HFF-Myc (cell line): Measurements from ENCODE around the gene MAN2C1.

Experiments
- DNase-seq: peaks from one replicate; pipeline ENCODE4 v3.0.0-alpha.2; 2011; ENCODE audit warnings: low read depth; ENCODE audit errors: extremely low read depth
- H3K4me3 ChIP-seq: replicated peaks from 2 replicates; pipeline ENCODE4 v1.5.1; 2011; ENCODE audit warnings: low read depth, mild to moderate bottlenecking, control low read depth, low read length
- CTCF ChIP-seq: IDR thresholded peaks from 2 replicates; pipeline ENCODE4 v1.5.1; 2012; ENCODE audit warnings: mild to moderate bottlenecking, low read depth, low read length, control low read depth; ENCODE audit errors: missing control alignments

Gene MAN2C1

DNA sequence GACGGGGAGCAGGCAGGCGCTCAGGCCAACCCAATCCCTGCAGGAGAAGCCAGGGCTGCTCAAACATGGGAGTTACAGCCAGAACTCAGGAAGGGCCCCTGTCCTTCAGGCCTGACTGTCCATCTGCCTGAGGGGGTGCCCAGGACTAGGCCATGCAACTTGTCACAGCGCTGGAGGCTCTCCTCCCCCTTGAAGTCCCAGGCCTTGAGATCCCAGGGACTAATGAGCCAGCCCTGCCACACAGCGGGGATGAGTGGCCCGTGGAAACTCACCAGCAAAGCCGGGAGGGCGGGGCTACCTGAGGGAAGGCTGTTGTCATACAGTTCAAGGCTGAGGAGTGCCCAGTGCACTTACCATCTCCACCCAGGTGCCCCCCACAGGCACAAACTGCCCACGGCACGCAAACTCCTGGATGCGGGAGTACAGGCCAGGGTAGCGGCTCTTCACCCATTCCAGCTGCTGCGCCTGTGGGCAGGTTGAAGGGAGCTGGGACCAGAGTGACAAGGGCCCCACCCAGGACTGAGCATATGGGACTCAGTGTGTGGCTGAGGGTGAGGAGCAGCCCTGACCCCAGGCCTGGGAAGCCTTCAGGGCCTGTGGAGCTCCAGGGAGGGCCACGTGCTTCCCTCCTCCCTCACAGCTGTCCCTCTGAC, 6.3 kb downstream of the MAN2C1 start:
- no peak for TF ChIP-seq CTCF
- DNase-seq: no peak
- no peak overlapping the region for H3K4me3 ChIP-seq

- DNase-seq: no peak
- no peak for TF ChIP-seq CTCF
- H3K4me3 ChIP-seq: no peak overlapping the region
Measured at GRCh38 chr15:75361361-75361988, 6.9 kb downstream of the MAN2C1 start.

DNA sequence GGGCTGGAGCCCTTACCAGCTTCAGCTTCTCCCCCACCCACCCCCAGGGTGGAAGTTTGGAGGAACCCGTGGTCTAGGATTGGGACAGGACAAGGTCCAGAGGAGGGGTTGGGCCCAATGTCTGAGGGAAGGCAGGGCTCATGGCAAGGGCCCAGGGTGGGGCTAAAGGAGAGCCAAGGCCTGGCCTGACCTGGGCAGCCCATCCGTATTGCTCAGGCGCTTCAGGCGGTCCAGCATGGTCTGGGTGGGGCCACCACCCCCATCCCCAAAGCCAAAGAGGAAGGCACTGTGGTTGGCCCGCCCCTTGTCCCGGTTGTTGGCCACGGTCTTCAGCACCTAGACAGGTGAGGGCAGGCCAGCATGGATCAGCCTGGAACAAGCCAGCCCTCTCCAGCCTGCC, 7.6 kb downstream of the MAN2C1 start:
- H3K4me3 ChIP-seq: no peak overlapping the region
- TF ChIP-seq CTCF: no peak
- no peak for DNase-seq

DNA sequence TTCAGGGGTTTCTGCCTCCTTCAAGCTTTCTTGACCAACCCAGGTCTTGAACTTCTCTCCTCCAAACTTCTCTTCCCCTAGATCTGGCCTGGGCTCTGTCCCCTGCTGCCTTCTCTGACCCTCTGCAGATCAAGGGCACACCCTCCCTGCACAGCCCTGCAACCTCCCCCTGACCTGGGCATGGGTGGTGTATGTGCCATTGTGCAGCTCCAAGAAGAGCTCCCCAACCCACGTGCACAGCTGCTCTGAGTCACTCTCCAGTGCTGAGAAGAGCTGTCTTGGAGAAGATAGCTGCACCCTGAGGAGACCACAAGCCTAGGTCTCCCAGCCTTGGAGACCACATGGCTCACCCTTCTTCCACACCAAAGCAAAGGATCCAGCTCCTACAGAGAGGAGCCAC, 8.0 kb downstream of the MAN2C1 start:
- H3K4me3 ChIP-seq: no peak overlapping the region
- no peak for DNase-seq
- no peak for TF ChIP-seq CTCF

DNA sequence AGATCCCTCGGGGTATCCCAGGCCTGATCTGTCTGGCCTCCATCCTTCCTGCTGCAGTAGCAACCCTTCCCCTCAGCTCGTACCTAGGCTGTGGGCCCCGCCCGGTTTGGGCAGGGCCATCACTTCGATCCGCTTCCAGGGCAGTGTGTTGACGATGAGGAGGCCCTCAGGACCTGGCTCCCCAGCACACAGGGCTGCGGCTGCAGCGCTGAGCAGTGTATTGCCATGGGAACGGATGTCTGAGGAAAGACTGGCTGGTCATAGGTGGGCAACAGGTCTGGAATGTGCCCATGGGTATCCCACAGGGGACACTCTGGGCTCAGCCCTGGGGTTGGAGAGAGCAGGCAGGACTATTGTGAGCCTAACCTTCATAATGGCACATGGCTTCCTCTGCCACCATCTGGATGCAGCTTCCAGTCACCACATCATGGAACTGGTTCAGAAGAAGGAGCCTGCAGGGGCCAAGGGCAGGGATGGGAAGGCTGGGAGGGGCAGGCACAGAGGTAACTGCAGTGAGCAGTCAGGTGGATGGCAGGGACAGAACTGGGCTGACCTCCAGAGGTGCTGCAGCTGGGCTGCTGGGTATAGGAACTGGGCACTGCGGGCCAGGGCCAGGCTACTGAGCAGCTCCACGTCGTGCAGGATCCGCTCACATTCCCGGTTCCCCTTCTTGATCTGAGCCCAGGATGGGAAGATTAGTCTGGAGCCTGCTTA, 8.7 kb downstream of the MAN2C1 start:
- H3K4me3 ChIP-seq: no peak overlapping the region
- no peak for DNase-seq
- TF ChIP-seq CTCF: no peak

GRCh38 chr15:75358771-75359536, 9.5 kb downstream of the MAN2C1 start:
- TF ChIP-seq CTCF: no peak
- no peak for DNase-seq
- no peak overlapping the region for H3K4me3 ChIP-seq
